Frontal cortex (tissue), 4 donors: Measurements from ENCODE around the gene PPP6R2. TPM values are rescaled to one million over a fixed set of nuclear protein-coding genes. Genes with fewer than 3 reads are reported as not detected.
"Not testable (repeated sequence)": the region's sequence is repeated elsewhere in the genome, so short reads cannot be mapped to it uniquely, and the experiment has no call there.

Experiments
- DNase-seq, 2 donors: peaks; one replicate each; pipeline ENCODE4 v3.0.0; 2012; ENCODE audit warnings: low spot score in 2 of 2
- FAIRE-seq: peaks from 2 replicates; lab custom pipeline; 2012; peaks lifted over from hg19 to GRCh38; lab: Jason Lieb, UNC
- total RNA-seq: library from RNA; depleted of rRNA; stranded (reverse); fragments of >200 nt; gene quantifications from one replicate; pipeline ENCODE4 v1.2.3, GENCODE V29; 2014
- donor health status: control.
- donor health status: control.
- donor health status: control.

The PPP6R2 gene
- total RNA-seq, 1 donor from 2014 or later: 62.4 TPM

GRCh38 chr22:50338042-50338573 lies 5.0 kb upstream of the PPP6R2 start:
- DNase-seq: no peak
- no peak for FAIRE-seq

- no peak for DNase-seq
- no peak for FAIRE-seq
Observed at GRCh38 chr22:50338860-50339462, 4.2 kb upstream of the PPP6R2 start.

- DNase-seq: no peak
- FAIRE-seq: no peak
Observed at GRCh38 chr22:50339945-50340879, 2.9 kb upstream of the PPP6R2 start.

- peak; percentile 75 to 79 for DNase-seq
- FAIRE-seq: no peak
Observed at GRCh38 chr22:50341977-50342650, 1.0 kb upstream of the PPP6R2 start.

- FAIRE-seq (no peak), DNase-seq (no peak)
Observed at GRCh38 chr22:50343541-50343935, 411 bp downstream of the PPP6R2 start.

- DNase-seq: no peak
- no peak for FAIRE-seq
Observed at GRCh38 chr22:50346470-50346869, 3.3 kb downstream of the PPP6R2 start.

- DNase-seq: no peak
- no peak for FAIRE-seq
Observed at GRCh38 chr22:50347157-50347556, 4.0 kb downstream of the PPP6R2 start.

- no peak for FAIRE-seq
- DNase-seq: no peak
Observed at GRCh38 chr22:50348058-50348457, 4.9 kb downstream of the PPP6R2 start.

- FAIRE-seq (no peak), DNase-seq (no peak)
Observed at GRCh38 chr22:50356186-50356585, 13.1 kb downstream of the PPP6R2 start.

GRCh38 chr22:50357222-50357621 lies 14.1 kb downstream of the PPP6R2 start:
- DNase-seq (no peak), FAIRE-seq (no peak)

GRCh38 chr22:50357756-50358155 lies 14.6 kb downstream of the PPP6R2 start:
- no peak for DNase-seq
- no peak for FAIRE-seq

GRCh38 chr22:50360578-50360977 lies 17.5 kb downstream of the PPP6R2 start:
- no peak for FAIRE-seq
- no peak for DNase-seq

GRCh38 chr22:50361222-50361621 lies 18.1 kb downstream of the PPP6R2 start:
- no peak for FAIRE-seq
- no peak for DNase-seq

GRCh38 chr22:50361688-50362087 lies 18.6 kb downstream of the PPP6R2 start:
- no peak for FAIRE-seq
- no peak for DNase-seq

GRCh38 chr22:50363166-50363802 lies 20.2 kb downstream of the PPP6R2 start:
- DNase-seq (no peak), FAIRE-seq (no peak)

GRCh38 chr22:50363803-50364194 lies 20.7 kb downstream of the PPP6R2 start:
- not testable (repeated sequence) for FAIRE-seq, DNase-seq

GRCh38 chr22:50367778-50368500 lies 24.8 kb downstream of the PPP6R2 start:
- FAIRE-seq (no peak), DNase-seq (no peak)

GRCh38 chr22:50371101-50371648 lies 28.0 kb downstream of the PPP6R2 start:
- no peak for DNase-seq
- FAIRE-seq: no peak

- DNase-seq (no peak), FAIRE-seq (no peak)
Observed at GRCh38 chr22:50376085-50376651, 33.0 kb downstream of the PPP6R2 start.
